Endothelial cell of umbilical vein (primary cell): ENCODE data around the gene LMLN. TPM values are rescaled to one million over a fixed set of nuclear protein-coding genes. Genes with fewer than 3 reads are reported as not detected.

Experiments
- BruUV-seq: library from RNA; stranded (reverse); fragments of 400-500 nt; replicated peaks from 2 replicates; lab custom pipeline; 2021; lab: Mats Ljungman, UMichigan
- CTCF ChIA-PET: fragments of 300-600, 350-600 bp; sonication (Branson Sonifier 250); formaldehyde crosslinking; loops from one replicate; lab custom pipeline; 2021; ENCODE audit warnings: antibody characterized with exemption, inconsistent platforms; lab: Charles Lee
- POLR2A ChIA-PET: fragments of 300-600, 350-600 bp; sonication (Branson Sonifier 250); formaldehyde crosslinking; loops from one replicate; lab custom pipeline; 2021; ENCODE audit warnings: antibody characterized with exemption, inconsistent platforms; lab: Charles Lee
- DNase-seq: peaks from one replicate; pipeline ENCODE4 v3.0.0-alpha.2; 2011; ENCODE audit warnings: low read depth, low spot score
- FAIRE-seq: peaks from 2 replicates; lab custom pipeline; 2011; peaks lifted over from hg19 to GRCh38; lab: Jason Lieb, UNC
- H2AFZ ChIP-seq: 2 replicates; pipeline ENCODE4 v1.6.0; 2012; ENCODE audit warnings: low read depth, low read length, control low read depth, inconsistent platforms
- H3K27ac ChIP-seq: 2 replicates; pipeline ENCODE4 v1.5.1; 2011; ENCODE audit warnings: low read depth, mild to moderate bottlenecking, control low read depth, low read length, moderate library complexity; ENCODE audit not compliant: insufficient read depth
- H3K27me3 ChIP-seq, 2 experiments: 2 replicates each; pipeline versions ENCODE4 v1.6.0 to v1.6.1; 2011; ENCODE audit warnings: low read length in 2 of 2, mixed read lengths in 1 of 2; ENCODE audit not compliant: control insufficient read depth in 2 of 2, insufficient read depth in 2 of 2
- H3K36me3 ChIP-seq, 2 experiments: 2 replicates in 1 of 2; 3 replicates in 1 of 2; pipeline ENCODE4 v1.5.1; 2011; ENCODE audit warnings: low read length in 2 of 2, mild to moderate bottlenecking in 1 of 2, moderate library complexity in 1 of 2; ENCODE audit not compliant: control insufficient read depth in 2 of 2, insufficient read depth in 2 of 2; ENCODE audit errors: extremely low read depth in 1 of 2
- H3K4me1 ChIP-seq: 3 replicates; pipeline ENCODE4 v1.5.1; 2011; ENCODE audit warnings: mild to moderate bottlenecking, low read length; ENCODE audit not compliant: control insufficient read depth, insufficient read depth; ENCODE audit errors: extremely low read depth
- H3K4me2 ChIP-seq: 2 replicates; pipeline ENCODE4 v1.6.1; 2011; ENCODE audit warnings: low read length, control low read depth, mixed read lengths; ENCODE audit not compliant: insufficient read depth
- H3K4me3 ChIP-seq, 3 experiments: fragments of 200-600 bp in 1 of 3; sonication (generic), shearing (Covaris generic) in 1 of 3; replicated peaks in 1 of 3; 2 replicates each; pipeline ENCODE4 v1.5.1; 2011 to 2016; ENCODE audit warnings: control low read depth in 3 of 3, low read length in 3 of 3, mild to moderate bottlenecking in 2 of 3, inconsistent platforms in 1 of 3, low read depth in 1 of 3, moderate library complexity in 1 of 3; ENCODE audit not compliant: insufficient read depth in 1 of 3
- H3K79me2 ChIP-seq: 2 replicates; pipeline ENCODE4 v1.6.0; 2012; ENCODE audit warnings: low read length, inconsistent platforms; ENCODE audit not compliant: control insufficient read depth, insufficient read depth
- H3K9ac ChIP-seq: replicated peaks from 2 replicates; pipeline ENCODE3; 2011; ENCODE audit warnings: low read length, control low read depth; ENCODE audit not compliant: insufficient read depth; ENCODE audit errors: extremely low read depth
- H3K9me1 ChIP-seq: replicated peaks from 3 replicates; pipeline ENCODE4 v1.6.0; 2011; ENCODE audit warnings: mild to moderate bottlenecking, low read length; ENCODE audit not compliant: control insufficient read depth, insufficient read depth; ENCODE audit errors: extremely low read depth
- H3K9me3 ChIP-seq: replicated peaks from 2 replicates; pipeline ENCODE4 v1.5.1; 2012; ENCODE audit warnings: low read length, inconsistent platforms; ENCODE audit not compliant: control insufficient read depth, insufficient read depth
- H4K20me1 ChIP-seq: replicated peaks from 2 replicates; pipeline ENCODE3; 2011; ENCODE audit warnings: mild to moderate bottlenecking, low read length; ENCODE audit not compliant: control insufficient read depth, insufficient read depth; ENCODE audit errors: extremely low read depth
- EZH2 ChIP-seq: IDR thresholded peaks from 2 replicates; pipeline ENCODE4 v1.6.1; 2012; ENCODE audit warnings: borderline replicate concordance, low read depth, mild to moderate bottlenecking, moderate library complexity, low read length, inconsistent platforms; ENCODE audit not compliant: severe bottlenecking
- FOS ChIP-seq: IDR thresholded peaks from 2 replicates; pipeline ENCODE4 v1.6.1; 2011; ENCODE audit warnings: mild to moderate bottlenecking, low read length, moderate library complexity, borderline replicate concordance; ENCODE audit not compliant: insufficient read depth
- GATA2 ChIP-seq: IDR thresholded peaks from 2 replicates; pipeline ENCODE4 v1.7.0; 2011; ENCODE audit warnings: low read depth, mild to moderate bottlenecking, moderate library complexity, mixed read lengths, low read length; ENCODE audit not compliant: insufficient read length, insufficient read depth
- JUN ChIP-seq: IDR thresholded peaks from 2 replicates; pipeline ENCODE4 v1.6.1; 2011; ENCODE audit warnings: borderline replicate concordance, low read depth; ENCODE audit not compliant: insufficient read length, insufficient read depth
- MYC ChIP-seq: IDR thresholded peaks from one replicate; pipeline ENCODE4 v1.6.1; 2011; ENCODE audit warnings: mild to moderate bottlenecking, low read depth, low read length
- POLR2A ChIP-seq: IDR thresholded peaks from 2 replicates; pipeline ENCODE4 v1.6.1; 2012; ENCODE audit warnings: low read depth, mild to moderate bottlenecking, control low read depth, low read length
- POLR2AphosphoS5 ChIP-seq: IDR thresholded peaks from 2 replicates; pipeline ENCODE4 v1.6.1; 2012; ENCODE audit warnings: low read depth, mild to moderate bottlenecking, control low read depth, low read length, moderate library complexity; ENCODE audit not compliant: insufficient read depth
- dilution Hi-C: fragments of 300-500 bp; cut with MboI; formaldehyde crosslinking; loops from one replicate; pipeline ENCODE4 v1.15.0; 2019; ENCODE audit warnings: low sequenced_read_pairs; ENCODE audit not compliant: extremely low pct_ligation_motif_present
- intact Hi-C: fragments of 100-400 bp; cut with micrococcal nuclease; formaldehyde crosslinking; loops from one replicate; pipeline ENCODE4 v1.10.0; 2022
- polyA plus RNA-seq, 4 experiments: library from polyadenylated mRNA; depleted of rRNA in 3 of 4; stranded (reverse) in 3 of 4; unstranded in 1 of 4; fragments of >200 nt; gene quantifications; 2 replicates each; pipeline versions ENCODE4 v1.2.1 to v1.2.3, GENCODE V29; 2011 to 2012; ENCODE audit warnings: missing spikeins in 1 of 4
- total RNA-seq: library from RNA; stranded (reverse); gene quantifications from 2 replicates; pipeline ENCODE4 v1.2.3, GENCODE V29; 2021
- TF ChIP-seq, protein P1 (sequence below): IDR thresholded peaks from 2 replicates; pipeline ENCODE4 v1.6.1; 2011; ENCODE audit not compliant: insufficient read depth, insufficient read length
- TF ChIP-seq, protein P2 (sequence below), 2 donors: IDR thresholded peaks; 1 replicate in 1 of 2; 2 replicates in 1 of 2; pipeline ENCODE4 v1.5.1; 2011; ENCODE audit warnings: low read length in 2 of 2, mild to moderate bottlenecking in 2 of 2, moderate library complexity in 2 of 2, control low read depth in 1 of 2, inconsistent platforms in 1 of 2, low read depth in 1 of 2; ENCODE audit not compliant: insufficient read depth in 1 of 2; ENCODE audit errors: extremely low read depth in 1 of 2

Gene LMLN
- total and polyA plus RNA-seq, 2 donors (not counting 3 experiments of a cell fraction or from before 2014, with no cell fraction given): 4.8 to 6.5 TPM

DNA sequence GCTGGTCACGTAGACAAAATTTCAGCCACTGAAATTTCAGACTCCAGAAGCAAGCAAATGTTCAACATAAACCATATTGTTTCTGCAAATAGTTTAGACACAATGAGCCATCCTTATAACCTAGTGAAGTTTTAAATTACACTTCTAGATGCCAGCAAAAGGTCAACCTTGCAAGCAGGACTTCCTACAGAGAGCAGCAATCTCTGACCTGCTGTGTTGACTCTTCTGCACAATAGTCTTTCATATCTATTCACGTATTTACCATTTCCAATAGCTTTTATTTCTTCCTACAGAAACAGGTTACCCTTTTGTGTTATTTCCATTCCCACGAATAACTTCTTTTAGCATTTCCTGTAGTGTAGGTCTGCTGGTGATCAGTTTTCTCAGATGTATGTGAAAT lies 10.6 kb downstream of the LMLN start:
- Histone ChIP-seq H3K4me1 (no peaks in the 10 kb centered on the region), H3K79me2 (no peaks in the 10 kb centered on the region), H3K9me3 (no peaks in the 10 kb centered on the region), H3K27ac (no peak overlapping the region), H3K9me1 (no peaks in the 10 kb centered on the region), H3K4me3 (no peak overlapping the region), H3K9ac (no peak overlapping the region), H3K4me2 (no peak overlapping the region), H3K27me3 (no peaks in the 10 kb centered on the region), H4K20me1 (no peaks in the 10 kb centered on the region), H3K36me3 (no peaks in the 10 kb centered on the region), H2AFZ (no peak overlapping the region)
- dilution Hi-C loops: no loop called here
- POLR2A ChIA-PET: no interaction called here
- CTCF ChIA-PET: no interaction called here
- DNase-seq (no peak), FAIRE-seq (no peak)
- TF ChIP-seq, protein P1, sequence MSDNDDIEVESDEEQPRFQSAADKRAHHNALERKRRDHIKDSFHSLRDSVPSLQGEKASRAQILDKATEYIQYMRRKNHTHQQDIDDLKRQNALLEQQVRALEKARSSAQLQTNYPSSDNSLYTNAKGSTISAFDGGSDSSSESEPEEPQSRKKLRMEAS: no peak
- TF ChIP-seq GATA2: no peak
- no peak for TF ChIP-seq FOS
- TF ChIP-seq, protein P2, sequence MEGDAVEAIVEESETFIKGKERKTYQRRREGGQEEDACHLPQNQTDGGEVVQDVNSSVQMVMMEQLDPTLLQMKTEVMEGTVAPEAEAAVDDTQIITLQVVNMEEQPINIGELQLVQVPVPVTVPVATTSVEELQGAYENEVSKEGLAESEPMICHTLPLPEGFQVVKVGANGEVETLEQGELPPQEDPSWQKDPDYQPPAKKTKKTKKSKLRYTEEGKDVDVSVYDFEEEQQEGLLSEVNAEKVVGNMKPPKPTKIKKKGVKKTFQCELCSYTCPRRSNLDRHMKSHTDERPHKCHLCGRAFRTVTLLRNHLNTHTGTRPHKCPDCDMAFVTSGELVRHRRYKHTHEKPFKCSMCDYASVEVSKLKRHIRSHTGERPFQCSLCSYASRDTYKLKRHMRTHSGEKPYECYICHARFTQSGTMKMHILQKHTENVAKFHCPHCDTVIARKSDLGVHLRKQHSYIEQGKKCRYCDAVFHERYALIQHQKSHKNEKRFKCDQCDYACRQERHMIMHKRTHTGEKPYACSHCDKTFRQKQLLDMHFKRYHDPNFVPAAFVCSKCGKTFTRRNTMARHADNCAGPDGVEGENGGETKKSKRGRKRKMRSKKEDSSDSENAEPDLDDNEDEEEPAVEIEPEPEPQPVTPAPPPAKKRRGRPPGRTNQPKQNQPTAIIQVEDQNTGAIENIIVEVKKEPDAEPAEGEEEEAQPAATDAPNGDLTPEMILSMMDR (IDR thresholded peaks at IDR 0.05; ENCODE audit: extremely low read depth in 1 of 2, insufficient read depth in 1 of 2, low read depth in 1 of 2, low read length in 2 of 2): no peak
- TF ChIP-seq POLR2A: no peak
- no peak for TF ChIP-seq EZH2
- TF ChIP-seq JUN: no peak
- TF ChIP-seq MYC: no peak
- TF ChIP-seq POLR2AphosphoS5: no peak
- no TSS peak for BruUV-seq
- intact Hi-C loops: no loop called here
